HG02763 (cell line): Measurements from ENCODE around the gene TIMM23B.
"Not testable (repeated sequence)": the region's sequence is repeated elsewhere in the genome, so short reads cannot be mapped to it uniquely, and the experiment has no call there.

ENCODE experiments used
- ATAC-seq: cut with Tn5 transposase; IDR thresholded peaks from one replicate; pipeline ENCODE4 v1.9.1; 2021; ENCODE audit warnings: mild to moderate bottlenecking, moderate library complexity; ENCODE audit not compliant: unreplicated experiment

The TIMM23B gene

GRCh38 chr10:49941447-49942338 is at the start of gene TIMM23B, which contains the start of gene PARG:
TIMM23B (plus strand) TSS chr10:49942053; CDS start chr10:49942195, 142 bp downstream.
PARG (minus strand) TSS chr10:49942027; CDS start chr10:49941725, 302 bp downstream.
- ATAC-seq = peak; percentile 76

GRCh38 chr10:49899999-49900398 is 41.9 kb upstream of the TIMM23B start:
- ATAC-seq = not testable (repeated sequence)

- not testable (repeated sequence) for ATAC-seq
Measured at GRCh38 chr10:49900406-49900805, 41.4 kb upstream of the TIMM23B start.

GRCh38 chr10:49903829-49904228 is 38.0 kb upstream of the TIMM23B start:
- ATAC-seq = not testable (repeated sequence)

- not testable (repeated sequence) for ATAC-seq
Measured at GRCh38 chr10:49908290-49909080, 33.4 kb upstream of the TIMM23B start.

GRCh38 chr10:49910295-49910694 is 31.6 kb upstream of the TIMM23B start:
- not testable (repeated sequence) for ATAC-seq

- ATAC-seq = not testable (repeated sequence)
Measured at GRCh38 chr10:49916451-49916850, 25.4 kb upstream of the TIMM23B start.

GRCh38 chr10:49917927-49918326 is 23.9 kb upstream of the TIMM23B start:
- not testable (repeated sequence) for ATAC-seq

- ATAC-seq = not testable (repeated sequence)
Measured at GRCh38 chr10:49922041-49922440, 19.8 kb upstream of the TIMM23B start.

- ATAC-seq = not testable (repeated sequence)
Measured at GRCh38 chr10:49923572-49923971, 18.3 kb upstream of the TIMM23B start.

- ATAC-seq = not testable (repeated sequence)
Measured at GRCh38 chr10:49931276-49931675, 10.6 kb upstream of the TIMM23B start.

- ATAC-seq = not testable (repeated sequence)
Measured at GRCh38 chr10:49931959-49932728, 9.7 kb upstream of the TIMM23B start.

- ATAC-seq = not testable (repeated sequence)
Measured at GRCh38 chr10:49942339-49942705, 469 bp downstream of the TIMM23B start.

- not testable (repeated sequence) for ATAC-seq
Measured at GRCh38 chr10:49943607-49944006, 1.8 kb downstream of the TIMM23B start.

GRCh38 chr10:49948142-49948541 is 6.3 kb downstream of the TIMM23B start:
- ATAC-seq = peak; percentile 57

- not testable (repeated sequence) for ATAC-seq
Measured at GRCh38 chr10:49948737-49949136, 6.9 kb downstream of the TIMM23B start.

GRCh38 chr10:49952006-49952405 is 10.2 kb downstream of the TIMM23B start:
- ATAC-seq = not testable (repeated sequence)

- ATAC-seq = not testable (repeated sequence)
Measured at GRCh38 chr10:49953122-49953521, 11.3 kb downstream of the TIMM23B start.

- not testable (repeated sequence) for ATAC-seq
Measured at GRCh38 chr10:49970331-49970857, 28.5 kb downstream of the TIMM23B start.

GRCh38 chr10:49971466-49971865 is 29.6 kb downstream of the TIMM23B start:
- ATAC-seq = not testable (repeated sequence)
